ENCODE measurements around the gene HTT.

Gene HTT

DNA sequence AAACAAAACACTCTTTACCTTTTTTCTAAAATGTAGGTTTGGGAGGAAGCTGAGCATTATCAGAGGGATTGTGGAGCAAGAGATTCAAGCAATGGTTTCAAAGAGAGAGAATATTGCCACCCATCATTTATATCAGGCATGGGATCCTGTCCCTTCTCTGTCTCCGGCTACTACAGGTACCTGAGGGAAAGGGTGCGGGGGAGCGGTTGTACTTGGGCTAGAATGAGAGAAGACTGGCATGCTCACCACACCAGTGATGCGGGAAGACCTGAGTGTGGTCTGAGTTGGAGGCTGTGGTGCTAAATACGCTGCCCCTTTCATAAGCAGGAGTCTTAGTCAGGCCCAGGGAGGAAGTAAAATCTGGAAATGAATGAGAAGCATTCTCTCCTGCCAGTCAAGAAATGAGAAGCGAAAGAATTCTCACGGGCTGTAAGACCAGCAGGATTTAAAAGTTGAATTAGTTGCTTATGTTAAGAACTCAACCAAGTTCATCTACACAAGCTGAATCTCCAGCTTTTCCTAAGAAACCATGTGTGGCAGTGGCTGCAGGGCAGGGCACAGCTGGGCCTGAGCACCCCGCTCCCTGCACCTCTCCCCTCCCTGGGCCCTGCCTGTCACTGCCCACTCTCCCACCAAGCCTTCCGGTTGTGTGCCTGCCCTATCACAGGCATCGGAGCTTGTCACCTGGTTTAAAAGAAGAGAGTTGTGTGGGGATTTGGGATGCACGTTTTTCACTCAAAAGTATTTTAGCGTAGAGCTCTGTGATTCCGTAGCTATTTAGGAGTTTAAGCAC lies 149.7 kb downstream of the HTT start:
- no peak for DNase-seq

GRCh38 chr4:3225071-3225850 lies 150.8 kb downstream of the HTT start:
- DNase-seq = no peak

- DNase-seq = no peak
Observed at GRCh38 chr4:3225936-3226335, 151.5 kb downstream of the HTT start.

DNA sequence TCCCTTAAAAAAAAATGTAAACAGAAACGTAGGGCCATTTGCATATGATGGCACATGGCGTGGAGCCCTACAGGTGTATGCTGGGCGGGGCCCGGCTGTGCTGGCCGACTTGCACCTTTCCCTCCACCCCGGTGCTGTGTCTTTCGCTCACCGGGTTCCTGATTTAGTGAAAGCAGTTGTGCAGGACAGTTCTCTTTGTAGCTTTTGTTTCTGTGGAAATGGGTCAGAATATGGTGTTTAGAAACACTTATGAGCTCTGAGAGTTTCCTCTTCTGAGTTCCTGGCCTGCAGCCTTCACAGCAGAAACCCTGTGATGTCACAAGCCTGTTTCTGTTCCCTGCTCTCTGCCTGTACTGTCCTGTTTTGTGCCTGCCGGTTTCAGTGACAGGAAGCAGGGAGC lies 152.0 kb downstream of the HTT start:
- DNase-seq = peak; percentile 37

DNA sequence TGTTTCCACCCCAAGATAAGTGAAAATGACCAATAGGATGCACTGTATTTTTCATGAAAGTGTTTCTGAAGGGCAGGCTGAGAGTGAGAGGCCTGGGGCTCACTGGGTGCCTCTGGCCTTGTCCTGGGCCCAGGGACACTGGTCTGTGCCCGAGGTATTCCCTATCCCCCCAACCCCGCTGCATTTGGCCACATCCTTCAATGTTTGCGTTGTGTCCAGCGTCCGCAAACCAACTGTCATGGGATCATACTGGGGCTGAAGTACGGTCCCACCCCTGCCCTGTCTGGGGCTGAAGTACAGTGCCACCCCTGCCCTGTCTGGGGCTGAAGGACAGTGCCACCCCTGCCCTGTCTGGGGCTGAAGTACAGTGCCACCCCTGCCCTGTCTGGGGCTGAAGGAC lies 152.5 kb downstream of the HTT start:
- DNase-seq = no peak

- DNase-seq = no peak
Observed at GRCh38 chr4:3227878-3228675, 153.6 kb downstream of the HTT start.

- DNase-seq = no peak
Observed at GRCh38 chr4:3228881-3229280, 154.4 kb downstream of the HTT start.

DNA sequence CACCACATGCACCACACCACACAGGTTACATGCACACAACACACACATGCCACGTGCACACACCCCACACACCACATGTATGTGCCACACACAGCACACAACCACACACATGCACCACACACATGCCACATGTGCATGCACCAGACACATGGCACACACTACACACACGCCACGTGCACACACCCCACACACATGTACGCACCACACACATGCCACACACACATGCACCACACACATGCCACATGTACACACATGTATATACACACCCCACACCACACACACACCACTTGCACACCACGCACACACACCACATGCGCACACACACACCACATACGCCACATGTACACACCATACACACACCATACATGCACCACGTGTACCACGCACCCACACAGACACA lies 154.8 kb downstream of the HTT start:
- no peak for DNase-seq

- no peak for DNase-seq
Observed at GRCh38 chr4:3229964-3230363, 155.5 kb downstream of the HTT start.

DNA sequence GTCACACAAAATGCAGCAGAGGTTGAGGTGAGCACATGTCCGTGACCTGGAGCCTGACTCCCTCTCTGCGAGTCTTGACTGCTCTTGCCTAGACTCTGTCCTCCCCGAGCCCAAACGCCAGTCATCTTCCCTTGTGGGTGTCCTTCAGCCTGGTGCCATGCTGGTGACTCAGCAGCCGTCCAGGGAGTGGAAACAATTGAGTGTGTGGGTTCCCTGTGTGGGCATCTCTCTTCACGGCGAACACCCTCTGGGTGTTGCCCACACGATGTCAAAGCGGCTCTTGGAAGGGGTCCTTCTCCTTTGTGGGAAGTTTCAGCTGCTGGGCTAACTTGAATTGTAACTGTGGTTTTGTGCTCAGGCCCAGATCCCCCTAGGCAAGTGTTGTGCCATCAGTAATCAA lies 157.0 kb downstream of the HTT start:
- no peak for DNase-seq

- DNase-seq = no peak
Observed at GRCh38 chr4:3232001-3232400, 157.5 kb downstream of the HTT start.

DNA sequence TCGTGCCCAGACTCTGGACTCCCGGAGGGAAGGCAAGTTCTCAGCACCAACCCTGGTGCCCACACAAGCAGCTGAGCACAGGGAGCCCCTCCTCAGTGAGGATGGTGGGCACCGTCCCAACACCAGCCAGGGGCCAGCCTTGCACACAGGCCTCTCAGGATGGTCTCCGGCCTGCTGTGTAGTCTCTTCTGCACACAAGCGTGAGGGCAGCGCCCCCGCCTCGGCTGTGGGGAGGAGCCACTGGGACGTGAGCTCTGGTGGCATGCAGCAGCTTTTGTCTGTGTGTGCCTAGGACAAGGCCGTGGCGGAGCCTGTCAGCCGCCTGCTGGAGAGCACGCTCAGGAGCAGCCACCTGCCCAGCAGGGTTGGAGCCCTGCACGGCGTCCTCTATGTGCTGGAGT lies 158.4 kb downstream of the HTT start:
- no peak for DNase-seq

DNA sequence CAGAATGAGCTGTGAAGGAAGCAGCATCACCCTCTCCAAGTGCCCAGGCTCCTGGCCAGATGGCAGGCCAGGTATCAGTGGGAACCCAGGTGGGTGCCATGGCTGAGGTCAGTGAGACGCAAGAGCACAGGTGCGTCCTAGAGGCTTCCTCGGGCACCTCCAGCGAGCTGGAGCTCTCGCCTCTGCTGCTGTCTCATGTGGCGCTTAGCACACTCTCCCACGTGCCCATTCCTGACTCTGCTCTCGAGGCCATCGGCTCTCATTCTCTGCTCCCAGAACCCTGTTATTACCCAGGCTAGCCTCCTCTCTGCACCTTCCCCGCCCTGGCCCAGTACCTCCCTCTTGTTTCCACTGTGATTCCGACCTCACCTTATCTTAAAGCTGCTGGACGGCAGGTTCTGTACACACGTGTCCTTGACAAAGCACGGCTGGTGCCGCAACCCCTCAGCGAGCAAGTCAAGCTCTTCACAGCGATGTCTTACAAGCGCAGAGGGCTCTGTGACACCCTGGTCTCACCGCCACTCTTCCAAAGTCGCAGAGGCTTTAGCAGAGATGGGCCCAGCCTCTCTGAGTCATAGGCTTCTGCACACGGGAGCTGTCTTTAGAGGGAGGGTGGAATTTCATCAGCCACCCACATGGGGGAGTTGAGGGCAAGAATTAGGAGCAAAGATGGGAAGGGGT lies 159.1 kb downstream of the HTT start:
- DNase-seq = no peak

GRCh38 chr4:3234171-3235029 lies 159.9 kb downstream of the HTT start:
- no peak for DNase-seq

DNA sequence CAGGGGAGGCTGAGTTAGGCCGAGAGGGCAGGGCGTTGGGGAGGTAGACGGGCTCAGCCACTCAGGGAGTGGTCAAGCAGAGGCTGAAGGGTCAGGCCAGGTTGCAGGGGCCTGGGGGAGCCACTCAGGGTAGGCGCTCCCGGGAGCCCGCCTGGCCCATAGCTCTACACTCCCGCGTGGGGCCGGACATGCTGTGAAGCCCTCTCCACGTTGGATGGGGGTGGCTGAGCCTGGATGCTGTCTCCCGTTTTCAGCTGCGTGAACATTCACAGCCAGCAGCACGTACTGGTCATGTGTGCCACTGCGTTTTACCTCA lies 160.5 kb downstream of the HTT start:
- DNase-seq = no peak

DNA sequence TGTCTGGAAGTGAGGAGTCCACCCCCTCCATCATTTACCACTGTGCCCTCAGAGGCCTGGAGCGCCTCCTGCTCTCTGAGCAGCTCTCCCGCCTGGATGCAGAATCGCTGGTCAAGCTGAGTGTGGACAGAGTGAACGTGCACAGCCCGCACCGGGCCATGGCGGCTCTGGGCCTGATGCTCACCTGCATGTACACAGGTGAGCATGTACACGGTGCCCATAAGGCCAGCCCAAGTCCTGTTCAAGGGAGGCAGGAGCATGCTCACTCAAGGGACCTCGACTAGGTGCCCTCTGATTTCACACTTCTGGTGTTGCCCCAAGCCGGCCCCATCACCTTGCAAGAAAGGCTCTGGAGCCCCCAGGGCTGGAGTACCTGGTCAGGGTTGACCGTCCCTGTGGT lies 161.1 kb downstream of the HTT start:
- no peak for DNase-seq

DNA sequence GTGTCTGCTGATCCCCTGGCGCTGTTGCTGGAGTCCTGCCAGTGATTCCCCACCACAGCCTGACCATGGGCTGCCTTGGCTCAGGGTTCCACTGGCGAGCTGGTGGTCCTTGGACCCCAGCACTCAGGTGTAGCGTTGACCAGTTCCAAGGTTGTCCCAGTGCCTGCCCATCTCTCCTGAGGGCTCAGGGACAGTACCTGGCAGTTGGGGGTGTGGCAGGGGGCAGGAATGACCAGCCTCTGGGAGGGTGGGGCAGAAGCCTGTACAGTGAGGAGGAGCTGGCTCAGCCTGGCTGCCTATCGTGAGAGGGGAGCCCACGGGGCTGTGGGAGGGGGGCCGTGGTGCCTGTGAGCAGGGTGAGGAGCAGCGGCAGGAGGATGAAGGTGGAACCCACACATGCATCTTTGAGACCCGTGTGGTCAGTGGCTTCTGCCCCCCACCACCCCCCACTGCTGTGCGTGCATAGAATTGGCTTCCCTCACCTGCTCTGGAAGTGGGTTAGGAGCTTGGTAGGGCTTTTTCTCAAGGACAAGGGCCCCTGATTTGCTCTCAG lies 161.9 kb downstream of the HTT start:
- no peak for DNase-seq

- DNase-seq = no peak
Observed at GRCh38 chr4:3237266-3237665, 162.8 kb downstream of the HTT start.

GRCh38 chr4:3237712-3238560 lies 163.5 kb downstream of the HTT start:
- DNase-seq = no peak

GRCh38 chr4:3238721-3239120 lies 164.2 kb downstream of the HTT start:
- no peak for DNase-seq

GRCh38 chr4:3239303-3239702 lies 164.8 kb downstream of the HTT start:
- no peak for DNase-seq
